ENCODE measurements around the gene RCOR1.

RCOR1 gene

GRCh38 chr14:102591944-102592762 lies at the start of gene RCOR1:
Gene RCOR1, plus strand, starts transcription at chr14:102592649. Its CDS starts 238 bp downstream, at chr14:102592887.
- no peak for TF ChIP-seq CTCF (IDR thresholded peaks at IDR 0.05)

- TF ChIP-seq CTCF (IDR thresholded peaks at IDR 0.05), result no peak
Observed at GRCh38 chr14:102544046-102544746, 48.3 kb upstream of the RCOR1 start.

- no peak for TF ChIP-seq CTCF (IDR thresholded peaks at IDR 0.05)
Observed at GRCh38 chr14:102544747-102545460, 47.5 kb upstream of the RCOR1 start.

GRCh38 chr14:102545461-102546265 lies 46.8 kb upstream of the RCOR1 start:
- no peak for TF ChIP-seq CTCF (IDR thresholded peaks at IDR 0.05)

- no peak for TF ChIP-seq CTCF (IDR thresholded peaks at IDR 0.05)
Observed at GRCh38 chr14:102548616-102549240, 43.7 kb upstream of the RCOR1 start.

GRCh38 chr14:102551995-102552705 lies 40.3 kb upstream of the RCOR1 start:
- TF ChIP-seq CTCF (IDR thresholded peaks at IDR 0.05), result no peak

Data from LNCAP (cell line).